UCSD-AML1 (cell line): ENCODE data around the gene HTR6.
"Not testable (repeated sequence)": the region's sequence is repeated elsewhere in the genome, so short reads cannot be mapped to it uniquely, and the experiment has no call there.

Experiments
- DNase-seq: peaks from one replicate; lab custom pipeline; 2025; ENCODE audit not compliant: unreplicated experiment; lab: John Stamatoyannopoulos, UW

The HTR6 gene

DNA sequence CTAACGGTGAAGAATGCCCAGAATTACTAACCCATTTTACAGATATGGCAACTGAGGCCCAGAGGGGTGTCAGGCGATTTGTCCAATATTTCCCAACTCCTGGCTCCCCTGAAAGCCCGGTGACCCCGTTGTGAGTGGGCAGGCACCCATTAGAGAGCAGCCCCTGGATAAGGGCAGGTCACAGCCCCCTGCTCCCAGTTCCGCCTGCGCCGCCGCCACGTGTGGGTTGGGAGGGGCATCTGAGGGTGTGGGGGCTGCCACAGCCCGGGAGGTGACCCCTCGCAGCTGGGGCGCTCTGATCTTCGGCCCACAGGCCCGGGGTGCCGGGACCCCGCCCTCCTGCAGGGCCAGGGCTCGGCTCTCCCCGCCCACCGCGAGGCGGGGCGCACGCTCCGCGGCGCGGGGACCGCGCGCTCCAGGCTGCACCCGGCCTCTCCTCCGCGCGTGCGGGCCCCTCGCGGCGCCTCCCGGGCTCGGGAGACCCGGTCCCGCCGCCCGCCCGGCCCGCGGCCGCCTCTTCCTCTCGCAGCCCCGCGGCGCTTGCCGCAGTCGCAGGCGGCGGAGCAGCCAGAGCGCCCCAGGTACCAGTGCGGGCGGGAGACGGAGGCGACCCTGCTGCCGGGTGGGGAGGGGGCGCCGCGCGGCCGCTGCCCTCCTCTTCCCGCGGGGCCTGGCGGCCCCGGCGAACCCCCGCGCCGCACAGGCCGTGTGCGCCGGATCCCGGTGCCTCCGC is at the start of gene HTR6:
Gene HTR6, plus strand, starts transcription at position 423 of the 733 bp plus-strand sequence. CDS start 879 bp downstream, outside the sequence.
- no peak for DNase-seq

DNA sequence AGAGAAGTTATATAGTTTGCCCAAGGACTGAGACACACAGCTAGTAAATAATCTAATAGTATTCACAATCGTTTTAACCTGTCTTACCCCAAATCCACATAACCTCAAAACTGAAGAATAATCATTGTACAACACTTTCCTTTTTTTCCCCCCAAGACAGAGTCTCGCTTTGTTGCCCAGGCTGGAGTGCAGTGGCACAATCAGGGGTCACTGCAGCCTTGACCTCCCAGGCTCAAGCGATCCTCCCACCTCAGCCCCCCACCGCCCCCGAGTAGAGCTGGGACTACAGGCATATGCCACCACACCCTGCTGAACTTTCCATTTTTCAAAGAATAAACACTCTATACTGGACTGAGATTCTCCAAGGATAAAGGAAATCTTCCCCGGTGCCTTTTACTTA is 49.2 kb upstream of the HTR6 start:
- DNase-seq = no peak

DNA sequence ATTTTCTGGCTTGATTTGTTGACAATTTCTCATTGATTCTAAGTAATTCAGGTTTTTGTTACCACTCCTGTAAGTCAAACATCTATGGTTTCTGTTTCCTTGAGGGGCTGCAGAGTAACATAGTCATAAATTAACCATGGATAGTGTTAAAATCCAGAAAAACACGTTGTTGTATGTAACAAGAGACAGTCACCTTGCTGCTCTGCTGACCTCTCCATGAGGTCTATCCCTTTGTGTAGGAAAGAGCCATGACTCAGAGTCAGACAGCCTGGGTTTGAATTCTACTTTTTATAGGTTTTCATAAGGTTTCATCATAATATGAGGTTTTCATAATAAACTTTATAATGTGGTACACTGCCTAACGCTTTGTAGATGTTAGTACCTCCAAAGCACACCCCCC is 48.2 kb upstream of the HTR6 start:
- DNase-seq = no peak

DNA sequence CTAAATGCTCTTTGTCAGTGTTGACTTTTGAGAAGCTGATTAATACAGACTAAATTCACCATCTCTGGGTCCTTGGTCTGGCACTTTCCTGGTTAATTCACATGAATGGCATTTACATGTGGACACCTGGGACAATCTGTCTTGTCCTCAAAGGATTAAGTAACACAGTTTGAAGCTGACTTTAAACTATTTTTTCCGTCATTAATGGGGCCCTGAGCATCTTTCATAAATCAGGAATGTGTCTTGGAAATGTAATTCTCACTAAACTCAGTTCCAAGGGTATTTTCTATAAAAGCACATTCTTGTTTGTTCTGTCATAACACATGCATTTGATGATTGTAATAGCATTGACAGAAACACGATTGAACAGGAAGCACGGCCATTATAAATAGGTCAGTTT is 47.3 kb upstream of the HTR6 start:
- no peak for DNase-seq

DNA sequence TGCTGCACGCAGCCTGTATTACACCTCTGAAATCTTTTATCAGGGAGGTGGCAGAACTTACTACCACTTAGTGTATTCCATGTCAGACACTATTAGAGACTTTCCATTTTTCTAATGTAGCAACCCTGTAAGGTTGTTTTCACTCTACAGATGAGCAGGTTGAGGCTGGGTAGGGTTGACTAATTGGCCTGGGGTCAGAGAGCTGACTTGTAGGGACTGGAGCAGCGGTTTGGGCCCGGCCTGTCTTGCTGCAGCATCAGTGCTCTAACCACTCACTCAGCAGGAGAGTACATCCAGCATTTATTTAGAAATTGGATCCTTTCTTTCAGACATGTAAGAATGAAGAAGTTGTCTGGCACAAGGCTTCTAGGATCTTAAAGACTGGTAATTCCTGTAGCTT is 46.2 kb upstream of the HTR6 start:
- no peak for DNase-seq

DNA sequence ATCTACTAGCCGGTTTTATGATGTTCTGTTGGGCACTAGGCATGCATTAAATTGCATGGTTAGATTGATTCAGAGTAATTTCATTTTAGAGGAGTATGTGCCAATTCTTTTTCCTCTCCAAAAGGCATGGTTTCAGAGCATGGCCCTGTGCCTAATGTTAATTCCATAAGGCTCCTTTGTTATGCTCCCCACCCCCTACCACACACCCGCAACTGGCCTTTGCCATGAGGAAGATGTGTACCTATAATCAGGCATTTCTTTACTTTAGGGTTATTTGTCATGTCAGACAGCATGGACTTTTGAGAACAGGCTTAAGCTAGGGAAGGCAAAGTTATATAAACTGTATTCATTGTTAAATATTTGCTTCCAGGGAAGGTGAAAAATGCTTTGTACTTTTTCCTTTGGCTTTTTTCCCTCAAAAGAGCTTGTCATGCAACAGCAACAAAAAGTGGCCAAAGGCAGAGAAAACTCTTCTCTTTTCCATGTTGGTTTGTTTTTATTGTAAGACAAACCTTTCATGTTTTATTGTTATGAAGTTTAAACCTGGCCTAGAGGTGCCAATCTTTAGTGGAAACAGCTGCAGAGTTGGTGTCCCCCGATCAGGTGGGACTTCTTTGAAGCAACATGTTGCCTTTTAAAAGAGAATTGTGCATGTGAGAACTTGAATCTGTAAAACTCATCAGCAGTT is 44.8 kb upstream of the HTR6 start:
- no peak for DNase-seq

DNA sequence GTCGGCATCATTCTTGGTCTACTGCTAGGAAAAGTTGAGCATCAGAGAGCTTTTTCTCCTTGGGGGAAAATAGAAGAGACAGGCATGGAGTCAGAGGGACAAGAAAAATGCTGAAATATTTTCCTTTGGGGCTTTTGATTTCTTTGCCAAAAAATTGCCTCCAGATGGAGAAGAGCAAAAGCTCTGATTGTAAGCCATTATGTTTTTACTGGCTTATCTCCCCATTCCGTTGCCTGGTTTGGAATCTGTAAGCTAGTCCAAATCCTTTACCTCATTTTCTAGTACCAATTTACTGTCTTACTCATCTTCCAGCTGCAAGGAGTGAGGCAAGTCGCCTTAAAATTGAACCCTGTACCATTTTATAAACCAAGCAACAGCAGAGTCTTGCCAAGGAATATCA is 43.9 kb upstream of the HTR6 start:
- no peak for DNase-seq

DNA sequence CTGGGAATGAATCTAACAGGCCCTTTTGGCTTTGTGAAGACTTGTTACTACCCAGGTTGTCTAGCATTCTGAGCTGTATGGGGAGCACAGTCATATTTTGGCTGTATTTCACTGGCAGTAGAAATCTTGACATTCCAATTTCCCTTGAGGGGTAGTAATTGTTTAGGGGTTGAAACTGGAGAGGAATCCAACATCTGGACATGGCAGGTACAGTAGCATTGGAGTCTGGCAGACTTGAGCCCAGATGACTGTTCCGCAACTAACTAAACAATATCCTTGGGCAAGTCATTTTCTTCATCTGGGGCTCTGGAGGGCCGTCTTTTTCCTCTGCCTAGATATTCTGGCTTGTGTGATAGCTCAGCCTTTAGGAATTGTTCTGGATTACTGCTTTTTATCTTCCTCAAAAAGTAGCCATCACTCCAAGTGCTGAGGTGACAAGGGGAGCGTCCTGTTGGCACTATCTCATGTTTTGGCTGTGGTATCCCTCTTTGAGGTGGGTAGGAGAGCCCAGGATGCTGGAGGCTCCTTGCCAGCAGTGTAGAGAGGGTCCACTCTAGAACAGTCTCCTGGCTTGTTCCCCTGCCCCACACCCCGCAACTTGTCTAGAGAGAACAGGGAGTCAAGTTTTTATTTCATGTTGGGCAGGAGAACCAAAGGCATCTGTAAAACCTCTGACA is 43.3 kb upstream of the HTR6 start:
- no peak for DNase-seq

DNA sequence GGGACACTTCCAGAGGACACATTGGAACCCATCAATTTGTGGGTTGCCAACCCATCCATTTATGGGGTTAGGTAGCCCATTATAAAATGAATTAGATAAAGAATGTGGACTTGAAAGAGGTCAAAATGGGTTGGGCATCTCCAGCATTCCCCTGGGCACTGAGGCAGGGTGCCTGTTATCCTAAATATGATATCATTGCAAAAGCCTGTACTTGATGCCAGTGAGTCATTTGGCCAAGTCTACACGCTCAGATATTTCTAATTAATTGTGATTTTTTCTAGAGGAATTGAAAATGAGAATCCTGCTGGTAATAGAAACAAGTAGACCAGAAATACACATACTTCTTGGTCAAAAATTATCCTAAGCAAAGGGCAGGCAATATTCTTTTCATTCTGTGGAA is 42.5 kb upstream of the HTR6 start:
- no peak for DNase-seq

DNA sequence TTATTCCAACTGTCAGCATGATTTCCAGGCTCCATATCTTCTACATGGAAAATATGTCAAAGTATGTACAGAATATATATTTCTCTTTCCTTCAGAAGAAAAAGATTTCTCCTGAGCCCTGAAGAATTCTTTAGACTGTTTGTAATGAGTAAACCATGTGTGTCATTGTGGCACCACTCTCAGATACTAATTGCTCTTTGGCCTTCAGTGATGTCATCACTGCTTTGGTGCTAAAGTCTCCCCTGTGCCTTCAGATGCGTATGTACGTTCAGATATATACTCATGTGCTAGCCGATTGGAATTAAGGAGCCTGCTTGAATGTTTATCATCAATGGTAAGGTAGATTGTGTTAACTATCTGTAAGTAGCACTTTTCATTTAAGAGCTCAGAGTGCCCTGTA is 41.2 kb upstream of the HTR6 start:
- no peak for DNase-seq

DNA sequence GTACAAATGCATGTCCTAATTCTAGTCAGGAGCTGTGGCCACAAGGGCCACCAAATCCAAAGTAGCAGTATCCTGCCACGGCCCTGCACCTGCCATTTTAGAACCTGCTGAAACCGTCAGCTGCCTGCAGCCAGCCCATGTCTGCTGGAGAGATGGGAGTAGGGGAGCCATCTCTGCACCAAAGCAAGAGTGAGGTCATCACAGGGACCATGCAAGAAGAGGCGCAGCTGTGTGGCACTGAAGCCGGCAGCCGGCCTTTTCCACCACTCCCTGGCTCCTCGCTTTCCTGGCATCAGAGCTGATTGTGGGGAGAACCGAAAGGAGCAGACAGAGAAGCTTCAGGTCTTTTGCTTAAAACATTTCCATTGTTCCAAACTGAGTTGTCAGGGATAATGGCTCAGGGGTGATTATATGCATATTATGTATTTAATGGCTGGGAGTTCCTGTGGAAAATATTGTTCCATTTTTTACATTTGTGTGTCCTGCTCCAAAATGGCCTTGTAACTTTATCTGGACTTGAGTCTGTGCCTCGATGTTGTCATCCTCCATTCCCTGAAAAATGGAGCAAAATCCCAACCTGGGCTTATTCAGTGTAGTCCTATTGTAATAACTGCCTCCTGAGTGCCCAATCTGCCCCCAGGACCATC is 39.3 kb upstream of the HTR6 start:
- DNase-seq = no peak

DNA sequence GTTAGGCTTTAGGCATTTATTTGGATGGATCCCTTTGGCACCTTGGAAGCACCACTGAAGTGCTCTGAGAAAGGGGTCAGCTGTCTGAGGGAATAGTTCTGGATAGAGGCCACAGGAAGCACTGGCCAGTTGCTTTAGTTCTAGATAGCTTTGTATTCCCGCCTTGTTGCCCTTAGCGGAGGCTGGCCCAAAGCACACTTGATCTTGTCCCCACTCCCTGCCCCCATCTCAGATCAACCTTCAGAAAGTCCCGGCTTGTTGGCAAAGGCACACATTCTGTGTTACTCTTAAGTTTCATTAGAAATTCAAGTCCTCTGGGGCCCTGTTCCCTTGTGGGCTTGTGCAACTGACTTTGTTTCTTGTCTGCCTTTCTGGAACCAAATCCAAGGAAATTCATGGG is 35.8 kb upstream of the HTR6 start:
- DNase-seq = no peak

DNA sequence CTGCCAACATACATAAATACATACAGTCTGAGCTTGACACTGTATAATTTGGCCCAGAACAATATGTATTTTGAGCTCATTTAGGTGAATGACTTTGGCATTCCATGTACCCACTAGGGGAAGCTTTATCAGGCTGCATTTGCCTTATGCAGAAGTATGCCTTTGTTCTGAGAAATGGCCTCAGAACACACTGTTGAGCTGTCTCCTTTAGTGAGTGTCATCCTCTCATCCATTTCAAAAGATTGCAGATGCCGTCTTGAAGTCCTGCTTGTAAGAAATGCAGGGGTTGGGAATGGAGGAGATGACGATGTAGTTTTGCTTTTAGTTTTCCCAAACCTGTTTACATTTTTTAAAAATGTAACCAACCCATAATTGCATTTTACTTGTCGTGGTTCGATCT is 35.3 kb upstream of the HTR6 start:
- no peak for DNase-seq

DNA sequence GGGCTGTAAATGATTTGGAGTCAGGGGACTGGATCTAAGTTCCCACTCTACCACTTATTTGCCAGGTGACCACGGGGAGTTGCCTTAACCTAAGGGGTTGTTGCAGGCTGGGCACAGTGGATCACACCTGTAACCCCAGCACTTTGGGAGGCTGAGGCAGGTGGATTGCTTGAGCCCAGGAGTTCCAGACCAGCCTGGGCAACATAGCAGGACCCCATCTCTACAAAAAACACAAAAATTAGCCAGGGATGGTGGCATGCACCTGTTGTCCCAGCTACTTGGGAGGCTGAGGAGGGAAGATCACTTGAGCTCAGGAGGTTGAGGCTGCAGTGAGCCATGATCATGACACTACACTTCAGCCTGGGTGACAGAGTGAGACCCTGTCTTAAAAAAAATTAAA is 34.5 kb upstream of the HTR6 start:
- not testable (repeated sequence) for DNase-seq

DNA sequence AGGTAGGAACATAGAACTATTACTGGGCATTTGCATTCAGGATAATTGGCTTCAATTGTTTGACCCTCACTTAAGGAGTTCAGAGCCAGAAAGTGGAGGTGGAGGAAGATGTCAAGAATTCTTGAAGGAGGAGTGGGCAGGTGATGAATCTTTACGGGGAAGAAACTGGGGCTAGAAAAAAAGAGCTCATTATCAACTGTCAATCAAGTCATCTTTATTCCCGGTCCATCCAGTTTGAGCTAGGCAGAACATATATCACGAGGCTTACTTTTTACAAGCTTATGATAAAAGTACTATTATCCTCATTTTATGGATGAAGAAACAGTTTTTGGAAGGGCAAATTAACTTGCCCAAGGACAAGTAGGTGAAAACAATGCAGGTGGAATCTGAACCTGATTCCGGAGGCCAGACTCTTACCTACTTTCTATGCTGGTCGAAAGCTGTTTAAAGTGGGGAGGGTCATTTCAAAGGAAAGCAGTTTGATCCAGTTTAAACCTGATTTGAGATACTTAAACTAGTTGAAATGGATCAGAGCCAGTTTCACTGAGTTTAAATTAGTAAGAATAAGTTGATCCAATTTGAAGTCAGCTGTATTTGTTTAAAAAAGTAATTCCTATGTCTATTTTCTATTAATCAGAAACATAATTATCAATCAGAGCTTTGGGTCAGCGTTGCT is 33.8 kb upstream of the HTR6 start:
- DNase-seq = no peak

DNA sequence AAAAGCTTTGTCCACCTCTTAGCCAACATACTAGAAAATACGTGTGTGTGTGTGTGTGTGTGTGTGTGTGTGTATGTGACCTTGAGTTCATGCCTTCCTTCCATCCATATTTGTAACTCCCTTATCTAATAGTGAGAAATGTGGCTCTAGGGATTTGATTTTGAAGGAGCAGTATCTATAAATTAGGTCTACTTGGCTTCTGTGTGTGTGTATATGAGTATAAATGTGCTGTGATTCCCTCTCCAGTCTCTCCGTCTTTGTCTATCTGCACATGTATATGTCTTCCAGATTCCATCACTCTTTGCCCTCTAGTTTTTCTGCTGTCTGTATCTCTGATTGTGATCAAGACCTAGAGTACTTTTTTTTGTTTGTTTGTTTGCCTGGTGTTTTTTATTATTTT is 32.5 kb upstream of the HTR6 start:
- DNase-seq = no peak

DNA sequence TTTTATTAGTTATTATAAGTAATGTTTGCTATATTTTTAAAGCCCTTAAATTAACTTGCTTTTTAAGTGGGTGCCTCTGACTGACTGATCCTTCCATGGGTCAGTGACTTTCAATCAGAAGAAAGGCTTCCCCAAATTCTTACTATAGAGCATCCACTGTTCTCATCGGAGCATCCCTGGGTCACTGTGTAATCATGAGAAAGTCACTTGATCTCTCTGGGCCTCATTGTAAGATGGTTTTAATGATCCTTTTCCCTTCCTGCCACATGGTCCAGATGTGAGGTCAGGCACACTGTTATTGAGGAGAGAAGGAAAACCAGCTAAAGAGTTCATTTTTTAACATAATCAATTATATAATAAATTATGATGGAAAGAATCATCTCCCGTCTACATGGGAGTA is 31.6 kb upstream of the HTR6 start:
- no peak for DNase-seq

DNA sequence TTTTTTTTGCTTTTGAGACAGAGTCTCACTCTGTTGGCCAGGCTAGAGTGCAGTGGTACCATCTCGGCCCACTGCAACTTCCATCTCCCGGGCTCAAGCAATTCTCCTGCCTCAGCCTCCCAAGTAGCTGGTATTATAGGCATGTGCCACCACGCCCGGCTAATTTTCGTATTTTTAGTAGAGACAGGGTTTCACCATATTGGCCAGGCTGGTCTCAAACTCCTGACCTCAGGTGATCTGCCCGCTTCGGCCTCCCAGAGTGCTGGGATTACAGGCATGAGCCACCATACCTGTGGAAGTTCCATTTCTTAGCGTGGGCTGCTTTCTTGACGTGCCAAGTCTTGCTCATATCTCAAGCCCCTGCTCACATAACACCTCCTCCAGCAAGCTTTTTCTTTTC is 29.6 kb upstream of the HTR6 start:
- not testable (repeated sequence) for DNase-seq

DNA sequence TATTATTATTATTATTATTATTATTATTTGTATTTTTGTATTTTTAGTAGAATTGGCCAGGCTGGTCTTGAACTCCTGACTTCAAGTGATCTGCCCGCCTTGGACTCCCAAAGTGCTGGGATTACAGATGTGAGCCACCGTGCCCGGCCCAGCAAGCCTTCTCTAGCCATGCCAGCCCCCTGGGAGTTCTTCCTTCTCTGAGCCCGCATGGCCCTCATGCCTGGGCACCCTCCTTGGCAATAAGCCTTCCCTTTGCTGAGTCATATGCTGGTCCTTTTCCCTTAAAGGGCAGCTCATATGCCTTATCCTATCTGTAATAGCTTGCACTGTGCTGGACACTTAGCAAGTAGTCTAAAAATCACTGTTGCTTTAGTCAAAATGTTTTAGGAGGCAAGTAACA is 29.0 kb upstream of the HTR6 start:
- DNase-seq = no peak

DNA sequence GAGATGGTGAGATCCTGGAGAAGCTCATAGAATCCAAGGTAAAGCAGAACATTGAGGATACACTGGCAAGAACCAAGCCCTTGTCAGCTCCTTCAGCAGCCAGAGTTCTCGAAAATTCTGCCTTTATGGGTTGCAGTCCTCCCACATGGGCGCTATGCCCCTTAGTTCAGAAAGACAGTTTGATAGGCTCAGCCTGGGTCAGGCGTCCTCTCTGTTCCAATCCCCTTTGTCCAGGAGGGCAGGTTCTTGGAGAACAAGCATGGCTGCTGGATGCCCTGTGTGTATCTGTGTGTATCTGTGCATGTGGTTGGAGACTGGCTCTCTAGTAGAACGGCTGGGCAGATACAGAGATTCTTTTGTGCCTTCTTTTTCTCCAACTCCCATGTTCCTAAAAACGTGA is 28.6 kb upstream of the HTR6 start:
- no peak for DNase-seq

DNA sequence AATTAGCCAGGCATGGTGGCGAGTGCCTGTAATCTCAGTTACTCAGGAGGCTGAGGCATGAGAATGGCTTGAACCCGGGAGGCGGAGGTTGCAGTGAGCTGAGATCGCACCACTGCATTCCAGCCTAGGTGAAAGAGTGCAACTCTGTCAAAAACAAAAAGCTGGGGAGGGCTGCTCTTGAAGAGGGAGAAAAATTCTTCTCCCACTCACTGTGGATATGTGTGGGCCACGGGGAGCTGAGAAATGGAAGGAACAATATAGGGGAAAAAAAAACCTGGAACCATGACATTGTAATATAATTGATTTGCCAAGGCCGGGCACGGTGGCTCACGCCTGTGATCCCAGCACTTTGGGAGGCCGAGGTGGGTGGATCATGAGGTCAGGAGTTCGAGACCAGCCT is 27.9 kb upstream of the HTR6 start:
- not testable (repeated sequence) for DNase-seq
